ENCODE results near the gene ST6GALNAC6.

DNA sequence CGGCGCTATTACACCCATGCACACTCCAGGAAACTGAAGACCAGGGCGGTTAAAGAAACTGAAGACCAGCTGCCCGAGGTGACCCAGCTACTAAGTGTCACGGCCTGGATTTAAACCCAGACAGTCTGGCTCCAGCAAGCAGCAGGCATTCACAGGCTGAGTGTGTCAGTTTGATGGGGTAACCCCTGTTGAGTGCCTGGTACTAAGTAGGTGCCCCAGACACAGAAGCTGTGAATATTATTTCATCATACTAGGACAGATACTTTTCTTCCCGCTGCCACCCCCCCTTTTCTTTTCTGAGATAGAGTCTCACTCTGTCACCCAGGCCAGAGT is 52.3 kb downstream of the ST6GALNAC6 start:
- TF ChIP-seq TARDBP (IDR thresholded peaks at IDR 0.05) = no peak
- no peak for TF ChIP-seq FOXA1 (IDR thresholded peaks at IDR 0.05)
- TF ChIP-seq HDGF (IDR thresholded peaks at IDR 0.05; ENCODE audit: borderline replicate concordance) = no peak
